GM23338 (cell line): Measurements from ENCODE around the gene AGAP1. TPM values are rescaled to one million over a fixed set of nuclear protein-coding genes. Genes with fewer than 3 reads are reported as not detected.

Source experiments
- ATAC-seq: fragments of 200-7000 bp; cut with Tn5 transposase; 3 replicates; pipeline ENCODE4 v1.9.1; 2020
- DNase-seq: peaks from one replicate; pipeline ENCODE4 v3.0.0-alpha.2; 2015; ENCODE audit warnings: low spot score
- H2AFZ ChIP-seq: fragments of 200-600 bp; sonication (generic); 2 replicates; pipeline ENCODE4 v1.8.0; 2016; ENCODE audit warnings: antibody characterized with exemption, mild to moderate bottlenecking, moderate library complexity
- H3F3A ChIP-seq: fragments of 200-600 bp; sonication (generic); replicated peaks from 2 replicates; pipeline ENCODE4 v1.8.0; 2017; ENCODE audit warnings: antibody characterized with exemption, mixed run types, low read depth
- H3K27ac ChIP-seq: fragments of 200-600 bp; sonication (generic); 2 replicates; pipeline ENCODE4 v1.6.1; 2016; ENCODE audit warnings: low read depth
- H3K27me3 ChIP-seq: fragments of 200-600 bp; sonication (generic); 2 replicates; pipeline ENCODE4 v1.8.0; 2016; ENCODE audit warnings: mild to moderate bottlenecking, mixed run types, moderate library complexity; ENCODE audit not compliant: insufficient read depth
- H3K36me3 ChIP-seq: fragments of 200-600 bp; sonication (generic); 2 replicates; pipeline ENCODE4 v1.8.0; 2016; ENCODE audit warnings: mild to moderate bottlenecking; ENCODE audit not compliant: insufficient read depth
- H3K4me1 ChIP-seq: fragments of 200-600 bp; sonication (generic); 2 replicates; pipeline ENCODE4 v1.8.0; 2016; ENCODE audit warnings: mild to moderate bottlenecking, moderate library complexity; ENCODE audit not compliant: insufficient read depth
- H3K4me2 ChIP-seq: fragments of 200-600 bp; sonication (generic); 2 replicates; pipeline ENCODE4 v1.7.1; 2017; ENCODE audit warnings: mixed run types
- H3K4me3 ChIP-seq: fragments of 200-600 bp; sonication (generic); 2 replicates; pipeline ENCODE4 v1.6.1; 2016; ENCODE audit warnings: mixed run types
- H3K79me2 ChIP-seq: fragments of 200-600 bp; sonication (generic); replicated peaks from 2 replicates; pipeline ENCODE4 v1.8.0; 2017; ENCODE audit warnings: mild to moderate bottlenecking; ENCODE audit not compliant: insufficient read depth
- H3K9me2 ChIP-seq: fragments of 200-600 bp; sonication (generic); 2 replicates; pipeline ENCODE4 v1.8.0; 2017; ENCODE audit not compliant: insufficient read depth
- H4K20me1 ChIP-seq: fragments of 200-600 bp; sonication (generic); replicated peaks from 2 replicates; pipeline ENCODE4 v1.8.0; 2017; ENCODE audit warnings: mild to moderate bottlenecking; ENCODE audit not compliant: insufficient read depth
- H3K27ac Mint-ChIP-seq: 2 replicates; pipeline ENCODE4 v1.8.0; 2020; ENCODE audit warnings: inconsistent platforms, mild to moderate bottlenecking, moderate library complexity, mixed read lengths
- H3K27me3 Mint-ChIP-seq: 3 replicates; pipeline ENCODE4 v1.8.0; 2022; ENCODE audit warnings: low read depth, mild to moderate bottlenecking, moderate library complexity, mixed read lengths, inconsistent platforms; ENCODE audit not compliant: insufficient read depth, poor library complexity
- H3K36me3 Mint-ChIP-seq: 3 replicates; pipeline ENCODE4 v1.8.0; 2021; ENCODE audit warnings: low read depth, mild to moderate bottlenecking, inconsistent platforms, moderate library complexity, mixed read lengths
- H3K4me1 Mint-ChIP-seq: 3 replicates; pipeline ENCODE4 v1.8.0; 2020; ENCODE audit warnings: mild to moderate bottlenecking, inconsistent platforms, mixed read lengths
- H3K4me3 Mint-ChIP-seq: 3 replicates; pipeline ENCODE4 v1.8.0; 2021; ENCODE audit warnings: moderate library complexity, mild to moderate bottlenecking, inconsistent platforms, mixed read lengths
- H3K9me3 Mint-ChIP-seq: 3 replicates; pipeline ENCODE4 v1.8.0; 2020; ENCODE audit warnings: moderate library complexity, mild to moderate bottlenecking, inconsistent platforms, mixed read lengths
- CREB1 ChIP-seq: fragments of 250-450 bp; sonication (Bioruptor Pico); IDR thresholded peaks from 2 replicates; pipeline ENCODE4 v1.5.0; 2020; ENCODE audit warnings: low read depth, mild to moderate bottlenecking, moderate library complexity
- ETS1 ChIP-seq: IDR thresholded peaks from 2 replicates; pipeline ENCODE4 v1.6.1; 2016; ENCODE audit warnings: antibody characterized with exemption
- EZH2 ChIP-seq: fragments of 200-600 bp; sonication (generic); IDR thresholded peaks from one replicate; pipeline ENCODE4 v1.8.0; 2017; ENCODE audit warnings: antibody characterized with exemption, mild to moderate bottlenecking, low read depth; ENCODE audit not compliant: unreplicated experiment
- EZH2phosphoT487 ChIP-seq: fragments of 200-600 bp; sonication (generic); IDR thresholded peaks from one replicate; pipeline ENCODE4 v1.8.1; 2018; ENCODE audit warnings: antibody characterized with exemption; ENCODE audit not compliant: unreplicated experiment
- JUNB ChIP-seq: IDR thresholded peaks from one replicate; pipeline ENCODE4 v1.6.1; 2016; ENCODE audit warnings: antibody characterized with exemption; ENCODE audit not compliant: unreplicated experiment
- NANOG ChIP-seq: IDR thresholded peaks from 2 replicates; pipeline ENCODE4 v1.6.1; 2016; ENCODE audit warnings: antibody characterized with exemption, borderline replicate concordance
- POLR2AphosphoS5 ChIP-seq: IDR thresholded peaks from 2 replicates; pipeline ENCODE4 v1.6.1; 2016; ENCODE audit warnings: antibody characterized with exemption, low read depth
- REST ChIP-seq: IDR thresholded peaks from one replicate; pipeline ENCODE4 v1.6.1; 2018; ENCODE audit warnings: antibody characterized with exemption; ENCODE audit not compliant: unreplicated experiment
- STAT1 ChIP-seq: IDR thresholded peaks from one replicate; pipeline ENCODE4 v1.6.1; 2016; ENCODE audit warnings: antibody characterized with exemption; ENCODE audit not compliant: unreplicated experiment
- ZNF114 ChIP-seq: fragments of 250-450 bp; sonication (Bioruptor Pico); IDR thresholded peaks from 2 replicates; pipeline ENCODE4 v1.5.0; 2020; ENCODE audit warnings: mild to moderate bottlenecking, moderate library complexity
- ZNF331 ChIP-seq: fragments of 250-450 bp; sonication (Bioruptor Pico); IDR thresholded peaks from 2 replicates; pipeline ENCODE4 v1.5.0; 2020; ENCODE audit warnings: low read depth, mild to moderate bottlenecking, moderate library complexity
- polyA plus RNA-seq: library from polyadenylated mRNA; unstranded; fragments of >200 nt; fragmentation: Nextera tagmentation; extraction: Ambion mirVana; gene quantifications from 2 replicates; pipeline ENCODE4 v1.2.1, GENCODE V29; 2016
- total RNA-seq: library from RNA; depleted of rRNA; stranded (reverse); fragments of >200 nt; shearing (Covaris generic); gene quantifications from 2 replicates; pipeline ENCODE4 v1.2.3, GENCODE V29; 2014
- TF ChIP-seq, protein P1 (sequence below): fragments of 250-450 bp; sonication (Bioruptor Pico); IDR thresholded peaks from 2 replicates; pipeline ENCODE4 v1.5.0; 2020; ENCODE audit warnings: mild to moderate bottlenecking, moderate library complexity
- TF ChIP-seq, protein P2 (sequence below), 2 experiments: fragments of 200-600 bp in 1 of 2; sonication (generic) in 1 of 2; conservative IDR thresholded peaks; 2 replicates each; pipeline versions ENCODE4 v1.5.1 to v1.6.1; 2016 to 2017; ENCODE audit warnings: antibody characterized with exemption in 2 of 2, low read depth in 2 of 2, mild to moderate bottlenecking in 2 of 2, moderate library complexity in 1 of 2

AGAP1 gene
- total and polyA plus RNA-seq, 2 experiments from 2014 or later, result 13.3 to 27.9 TPM

DNA sequence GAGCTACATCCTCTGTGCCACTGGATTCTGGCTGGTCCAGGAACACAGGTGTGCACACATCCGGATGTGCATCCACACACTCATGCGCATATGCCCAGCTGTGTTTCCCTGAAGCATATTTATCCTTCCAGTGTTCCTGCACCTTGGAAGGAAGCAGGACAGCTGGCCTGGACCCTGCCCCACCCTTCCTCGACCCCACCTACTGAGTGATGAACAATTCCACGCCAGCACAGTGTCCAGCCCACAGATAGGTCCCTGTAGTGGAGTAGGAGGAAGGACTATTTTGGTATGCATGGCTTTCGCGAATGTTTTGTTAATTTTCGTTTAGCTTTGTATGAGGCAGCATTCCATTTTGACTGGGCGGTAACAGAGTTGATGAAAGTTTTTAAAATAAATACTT, 211.5 kb downstream of the AGAP1 start:
- Histone ChIP-seq H4K20me1 (peaks cover 14% of the 10 kb centered on the region), H3K79me2 (peaks cover 70% of the 10 kb centered on the region)
- H3K27ac Mint-ChIP-seq, result no peak overlapping the region

More for the DNA sequence above, 211.5 kb downstream of the AGAP1 start:
- no peak for DNase-seq
- no peaks in the 10 kb centered on the region for H3K9me3 Mint-ChIP-seq
- no peak overlapping the region for H3K4me3 ChIP-seq
- no peak for ATAC-seq
- H3K27ac ChIP-seq, result no peak overlapping the region
- peaks cover 30% of the 10 kb centered on the region for H3K4me1 ChIP-seq
- no peak for TF ChIP-seq EZH2phosphoT487
- TF ChIP-seq, protein P1, sequence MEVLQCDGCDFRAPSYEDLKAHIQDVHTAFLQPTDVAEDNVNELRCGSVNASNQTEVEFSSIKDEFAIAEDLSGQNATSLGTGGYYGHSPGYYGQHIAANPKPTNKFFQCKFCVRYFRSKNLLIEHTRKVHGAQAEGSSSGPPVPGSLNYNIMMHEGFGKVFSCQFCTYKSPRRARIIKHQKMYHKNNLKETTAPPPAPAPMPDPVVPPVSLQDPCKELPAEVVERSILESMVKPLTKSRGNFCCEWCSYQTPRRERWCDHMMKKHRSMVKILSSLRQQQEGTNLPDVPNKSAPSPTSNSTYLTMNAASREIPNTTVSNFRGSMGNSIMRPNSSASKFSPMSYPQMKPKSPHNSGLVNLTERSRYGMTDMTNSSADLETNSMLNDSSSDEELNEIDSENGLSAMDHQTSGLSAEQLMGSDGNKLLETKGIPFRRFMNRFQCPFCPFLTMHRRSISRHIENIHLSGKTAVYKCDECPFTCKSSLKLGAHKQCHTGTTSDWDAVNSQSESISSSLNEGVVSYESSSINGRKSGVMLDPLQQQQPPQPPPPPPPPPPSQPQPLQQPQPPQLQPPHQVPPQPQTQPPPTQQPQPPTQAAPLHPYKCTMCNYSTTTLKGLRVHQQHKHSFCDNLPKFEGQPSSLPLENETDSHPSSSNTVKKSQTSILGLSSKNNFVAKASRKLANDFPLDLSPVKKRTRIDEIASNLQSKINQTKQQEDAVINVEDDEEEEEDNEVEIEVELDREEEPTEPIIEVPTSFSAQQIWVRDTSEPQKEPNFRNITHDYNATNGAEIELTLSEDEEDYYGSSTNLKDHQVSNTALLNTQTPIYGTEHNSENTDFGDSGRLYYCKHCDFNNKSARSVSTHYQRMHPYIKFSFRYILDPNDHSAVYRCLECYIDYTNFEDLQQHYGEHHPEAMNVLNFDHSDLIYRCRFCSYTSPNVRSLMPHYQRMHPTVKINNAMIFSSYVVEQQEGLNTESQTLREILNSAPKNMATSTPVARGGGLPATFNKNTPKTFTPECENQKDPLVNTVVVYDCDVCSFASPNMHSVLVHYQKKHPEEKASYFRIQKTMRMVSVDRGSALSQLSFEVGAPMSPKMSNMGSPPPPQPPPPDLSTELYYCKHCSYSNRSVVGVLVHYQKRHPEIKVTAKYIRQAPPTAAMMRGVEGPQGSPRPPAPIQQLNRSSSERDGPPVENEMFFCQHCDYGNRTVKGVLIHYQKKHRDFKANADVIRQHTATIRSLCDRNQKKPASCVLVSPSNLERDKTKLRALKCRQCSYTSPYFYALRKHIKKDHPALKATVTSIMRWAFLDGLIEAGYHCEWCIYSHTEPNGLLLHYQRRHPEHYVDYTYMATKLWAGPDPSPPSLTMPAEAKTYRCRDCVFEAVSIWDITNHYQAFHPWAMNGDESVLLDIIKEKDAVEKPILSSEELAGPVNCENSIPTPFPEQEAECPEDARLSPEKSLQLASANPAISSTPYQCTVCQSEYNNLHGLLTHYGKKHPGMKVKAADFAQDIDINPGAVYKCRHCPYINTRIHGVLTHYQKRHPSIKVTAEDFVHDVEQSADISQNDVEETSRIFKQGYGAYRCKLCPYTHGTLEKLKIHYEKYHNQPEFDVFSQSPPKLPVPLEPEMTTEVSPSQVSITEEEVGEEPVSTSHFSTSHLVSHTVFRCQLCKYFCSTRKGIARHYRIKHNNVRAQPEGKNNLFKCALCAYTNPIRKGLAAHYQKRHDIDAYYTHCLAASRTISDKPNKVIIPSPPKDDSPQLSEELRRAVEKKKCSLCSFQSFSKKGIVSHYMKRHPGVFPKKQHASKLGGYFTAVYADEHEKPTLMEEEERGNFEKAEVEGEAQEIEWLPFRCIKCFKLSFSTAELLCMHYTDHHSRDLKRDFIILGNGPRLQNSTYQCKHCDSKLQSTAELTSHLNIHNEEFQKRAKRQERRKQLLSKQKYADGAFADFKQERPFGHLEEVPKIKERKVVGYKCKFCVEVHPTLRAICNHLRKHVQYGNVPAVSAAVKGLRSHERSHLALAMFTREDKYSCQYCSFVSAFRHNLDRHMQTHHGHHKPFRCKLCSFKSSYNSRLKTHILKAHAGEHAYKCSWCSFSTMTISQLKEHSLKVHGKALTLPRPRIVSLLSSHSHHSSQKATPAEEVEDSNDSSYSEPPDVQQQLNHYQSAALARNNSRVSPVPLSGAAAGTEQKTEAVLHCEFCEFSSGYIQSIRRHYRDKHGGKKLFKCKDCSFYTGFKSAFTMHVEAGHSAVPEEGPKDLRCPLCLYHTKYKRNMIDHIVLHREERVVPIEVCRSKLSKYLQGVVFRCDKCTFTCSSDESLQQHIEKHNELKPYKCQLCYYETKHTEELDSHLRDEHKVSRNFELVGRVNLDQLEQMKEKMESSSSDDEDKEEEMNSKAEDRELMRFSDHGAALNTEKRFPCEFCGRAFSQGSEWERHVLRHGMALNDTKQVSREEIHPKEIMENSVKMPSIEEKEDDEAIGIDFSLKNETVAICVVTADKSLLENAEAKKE (CRISPR knock-in tag), result no peak
- TF ChIP-seq, protein P2, sequence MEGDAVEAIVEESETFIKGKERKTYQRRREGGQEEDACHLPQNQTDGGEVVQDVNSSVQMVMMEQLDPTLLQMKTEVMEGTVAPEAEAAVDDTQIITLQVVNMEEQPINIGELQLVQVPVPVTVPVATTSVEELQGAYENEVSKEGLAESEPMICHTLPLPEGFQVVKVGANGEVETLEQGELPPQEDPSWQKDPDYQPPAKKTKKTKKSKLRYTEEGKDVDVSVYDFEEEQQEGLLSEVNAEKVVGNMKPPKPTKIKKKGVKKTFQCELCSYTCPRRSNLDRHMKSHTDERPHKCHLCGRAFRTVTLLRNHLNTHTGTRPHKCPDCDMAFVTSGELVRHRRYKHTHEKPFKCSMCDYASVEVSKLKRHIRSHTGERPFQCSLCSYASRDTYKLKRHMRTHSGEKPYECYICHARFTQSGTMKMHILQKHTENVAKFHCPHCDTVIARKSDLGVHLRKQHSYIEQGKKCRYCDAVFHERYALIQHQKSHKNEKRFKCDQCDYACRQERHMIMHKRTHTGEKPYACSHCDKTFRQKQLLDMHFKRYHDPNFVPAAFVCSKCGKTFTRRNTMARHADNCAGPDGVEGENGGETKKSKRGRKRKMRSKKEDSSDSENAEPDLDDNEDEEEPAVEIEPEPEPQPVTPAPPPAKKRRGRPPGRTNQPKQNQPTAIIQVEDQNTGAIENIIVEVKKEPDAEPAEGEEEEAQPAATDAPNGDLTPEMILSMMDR (conservative IDR thresholded peaks at IDR 0.05; ENCODE audit: low read depth in 2 of 2), result no peak
- TF ChIP-seq ETS1, result no peak
- TF ChIP-seq JUNB, result no peak
- TF ChIP-seq STAT1, result no peak
- no peak for TF ChIP-seq EZH2
- TF ChIP-seq REST, result no peak
- no peak for TF ChIP-seq NANOG
- no peak for TF ChIP-seq POLR2AphosphoS5
- no peak for TF ChIP-seq CREB1 (CRISPR knock-in tag)
- no peak for TF ChIP-seq ZNF114 (CRISPR knock-in tag)
- TF ChIP-seq ZNF331 (CRISPR knock-in tag), result no peak
- no peaks in the 10 kb centered on the region for H3K36me3 ChIP-seq
- no peak overlapping the region for H3K4me2 ChIP-seq
- peaks cover 32% of the 10 kb centered on the region for H3K4me1 Mint-ChIP-seq
- H3K9me2 ChIP-seq, result 0 out of 2 replicates have a peak, but pooled peaks cover 6% of the 10 kb centered on the region
- no peaks in the 10 kb centered on the region for H3F3A ChIP-seq
- peaks cover 12% of the 10 kb centered on the region for H3K27me3 Mint-ChIP-seq
- H2AFZ ChIP-seq, result no peak overlapping the region
- no peak overlapping the region for H3K4me3 Mint-ChIP-seq
- peaks cover 16% of the 10 kb centered on the region for H3K36me3 Mint-ChIP-seq
- H3K27me3 ChIP-seq, result no peaks in the 10 kb centered on the region
